GM10847 (cell line): ENCODE results near the gene ACAP3.

Experiments used
- POLR2A ChIP-seq: IDR thresholded peaks from 2 replicates; pipeline ENCODE4 v1.6.1; 2011; ENCODE audit not compliant: insufficient read length; ENCODE audit errors: extremely low read depth

The ACAP3 gene

GRCh38 chr1:1305300-1306069, 2.2 kb downstream of the ACAP3 start:
- peak; percentile 13 for TF ChIP-seq POLR2A

- no peak for TF ChIP-seq POLR2A
Observed at GRCh38 chr1:1304331-1305299, 3.1 kb downstream of the ACAP3 start.

- TF ChIP-seq POLR2A: no peak
Observed at GRCh38 chr1:1303736-1304135, 4.0 kb downstream of the ACAP3 start.

- no peak for TF ChIP-seq POLR2A
Observed at GRCh38 chr1:1302951-1303509, 4.7 kb downstream of the ACAP3 start.

GRCh38 chr1:1302006-1302430, 5.7 kb downstream of the ACAP3 start:
- no peak for TF ChIP-seq POLR2A

GRCh38 chr1:1300352-1300739, 7.4 kb downstream of the ACAP3 start:
- TF ChIP-seq POLR2A: no peak

GRCh38 chr1:1299686-1300351, 7.9 kb downstream of the ACAP3 start:
- no peak for TF ChIP-seq POLR2A

GRCh38 chr1:1298861-1299685, 8.7 kb downstream of the ACAP3 start:
- TF ChIP-seq POLR2A: no peak

GRCh38 chr1:1297802-1298424, 9.8 kb downstream of the ACAP3 start:
- no peak for TF ChIP-seq POLR2A

GRCh38 chr1:1296070-1297061, 11.4 kb downstream of the ACAP3 start:
- TF ChIP-seq POLR2A: no peak

GRCh38 chr1:1295154-1295923, 12.4 kb downstream of the ACAP3 start:
- no peak for TF ChIP-seq POLR2A

- no peak for TF ChIP-seq POLR2A
Observed at GRCh38 chr1:1294250-1294890, 13.4 kb downstream of the ACAP3 start.
